Measurements from ENCODE around the gene JSRP1.

JSRP1 gene

DNA sequence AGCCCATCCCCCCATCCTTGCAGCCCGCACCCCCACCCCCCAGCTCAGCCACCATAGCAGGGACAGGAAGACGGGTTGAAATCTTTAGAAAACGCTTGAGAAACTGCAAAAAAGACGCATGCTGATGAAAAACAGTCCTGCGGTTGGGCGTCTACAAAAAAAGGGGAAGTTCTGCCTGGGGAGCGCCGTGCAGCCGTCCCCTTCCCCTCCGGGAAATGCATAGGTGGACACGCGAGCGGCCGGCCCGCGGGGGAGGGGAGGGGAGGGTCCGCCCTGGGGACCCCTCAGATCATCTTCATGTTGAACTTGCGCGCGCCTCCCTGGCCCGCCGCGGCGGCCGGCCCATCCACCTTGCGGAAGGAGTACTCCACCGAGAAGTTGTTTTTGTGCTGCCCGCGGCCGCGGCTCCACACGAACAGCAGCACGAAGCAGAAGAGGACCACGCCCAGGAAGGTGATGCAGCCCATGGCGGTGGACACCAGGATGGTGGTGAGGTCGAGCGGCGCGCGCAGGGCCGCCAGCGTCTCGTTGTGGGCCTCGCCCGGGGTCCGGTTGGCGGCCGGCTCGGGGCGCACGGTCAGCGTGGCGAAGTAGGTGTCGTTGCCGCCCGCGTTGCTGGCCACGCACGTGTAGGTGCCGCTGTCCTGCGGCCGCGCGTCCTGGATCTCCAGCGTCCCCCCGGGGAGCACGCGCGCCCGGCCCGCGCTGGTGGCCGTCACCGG, 33.7 kb upstream of the JSRP1 start:
- Histone ChIP-seq H3K27ac (ENCODE audit: extremely low read depth, low read depth, low read length) (no peak overlapping the region), H3K9me3 (ENCODE audit: control insufficient read depth, insufficient read depth, low read depth, low read length) (no peaks in the 10 kb centered on the region), H3K4me1 (ENCODE audit: control insufficient read depth, insufficient read depth, low read length) (no peaks in the 10 kb centered on the region), H3K4me3 (ENCODE audit: low read depth, low read length) (peak overlapping the region; percentile 17), H3K36me3 (ENCODE audit: control insufficient read depth in 2 of 2, insufficient read depth in 1 of 2, low read length in 2 of 2) (no peaks in the 10 kb centered on the region)
- POLR2A ChIA-PET = no interaction called here
- TF ChIP-seq, protein P1, sequence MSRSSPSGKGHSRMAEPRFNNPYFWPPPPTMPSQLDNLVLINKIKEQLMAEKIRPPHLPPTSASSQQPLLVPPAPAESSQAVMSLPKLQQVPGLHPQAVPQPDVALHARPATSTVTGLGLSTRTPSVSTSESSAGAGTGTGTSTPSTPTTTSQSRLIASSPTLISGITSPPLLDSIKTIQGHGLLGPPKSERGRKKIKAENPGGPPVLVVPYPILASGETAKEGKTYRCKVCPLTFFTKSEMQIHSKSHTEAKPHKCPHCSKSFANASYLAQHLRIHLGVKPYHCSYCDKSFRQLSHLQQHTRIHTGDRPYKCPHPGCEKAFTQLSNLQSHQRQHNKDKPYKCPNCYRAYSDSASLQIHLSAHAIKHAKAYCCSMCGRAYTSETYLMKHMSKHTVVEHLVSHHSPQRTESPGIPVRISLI (tag by site-specific recombination; IDR thresholded peaks at IDR 0.05) = no peak
- no peak for TF ChIP-seq PRDM4 (tag by site-specific recombination; IDR thresholded peaks at IDR 0.05)
- no peak for TF ChIP-seq PRDM10 (tag by site-specific recombination; IDR thresholded peaks at IDR 0.05)
- no peak for TF ChIP-seq ZNF76 (tag by site-specific recombination; IDR thresholded peaks at IDR 0.05; ENCODE audit: borderline replicate concordance, low read depth)
- TF ChIP-seq, protein P2, sequence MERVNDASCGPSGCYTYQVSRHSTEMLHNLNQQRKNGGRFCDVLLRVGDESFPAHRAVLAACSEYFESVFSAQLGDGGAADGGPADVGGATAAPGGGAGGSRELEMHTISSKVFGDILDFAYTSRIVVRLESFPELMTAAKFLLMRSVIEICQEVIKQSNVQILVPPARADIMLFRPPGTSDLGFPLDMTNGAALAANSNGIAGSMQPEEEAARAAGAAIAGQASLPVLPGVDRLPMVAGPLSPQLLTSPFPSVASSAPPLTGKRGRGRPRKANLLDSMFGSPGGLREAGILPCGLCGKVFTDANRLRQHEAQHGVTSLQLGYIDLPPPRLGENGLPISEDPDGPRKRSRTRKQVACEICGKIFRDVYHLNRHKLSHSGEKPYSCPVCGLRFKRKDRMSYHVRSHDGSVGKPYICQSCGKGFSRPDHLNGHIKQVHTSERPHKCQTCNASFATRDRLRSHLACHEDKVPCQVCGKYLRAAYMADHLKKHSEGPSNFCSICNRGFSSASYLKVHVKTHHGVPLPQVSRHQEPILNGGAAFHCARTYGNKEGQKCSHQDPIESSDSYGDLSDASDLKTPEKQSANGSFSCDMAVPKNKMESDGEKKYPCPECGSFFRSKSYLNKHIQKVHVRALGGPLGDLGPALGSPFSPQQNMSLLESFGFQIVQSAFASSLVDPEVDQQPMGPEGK (tag by site-specific recombination; IDR thresholded peaks at IDR 0.05) = no peak
- no peak for TF ChIP-seq ZNF148 (tag by site-specific recombination; IDR thresholded peaks at IDR 0.05; ENCODE audit: borderline replicate concordance)
- TF ChIP-seq ZNF366 (tag by site-specific recombination; conservative IDR thresholded peaks at IDR 0.05) = no peak
- no peak for TF ChIP-seq ZNF747 (tag by site-specific recombination; IDR thresholded peaks at IDR 0.05)
- no peak for TF ChIP-seq ZNF2 (tag by site-specific recombination; IDR thresholded peaks at IDR 0.05)
- TF ChIP-seq ZNF677 (tag by site-specific recombination; IDR thresholded peaks at IDR 0.05) = no peak
- TF ChIP-seq ZBTB21 (tag by site-specific recombination; IDR thresholded peaks at IDR 0.05) = no peak
- no peak for TF ChIP-seq ZFP41 (tag by site-specific recombination; IDR thresholded peaks at IDR 0.05; ENCODE audit: borderline replicate concordance)
- no peak for TF ChIP-seq WT1 (tag by site-specific recombination; IDR thresholded peaks at IDR 0.05)
- no peak for TF ChIP-seq ZNF214 (tag by site-specific recombination; IDR thresholded peaks at IDR 0.05; ENCODE audit: borderline replicate concordance)
- no peak for TF ChIP-seq ZNF157 (tag by site-specific recombination; IDR thresholded peaks at IDR 0.05)
- no peak for TF ChIP-seq ZNF704 (tag by site-specific recombination; IDR thresholded peaks at IDR 0.05)
- no peak for TF ChIP-seq ZNF223 (tag by site-specific recombination; IDR thresholded peaks at IDR 0.05)
- CTCF ChIA-PET = interaction anchor here (1.3 kb wide), 1 partner anchor 15 kb away, joined by 4 read pairs; no protein-coding TSS in a partner anchor

Measured in HEK293 (cell line).